GOT3 (cell line): ENCODE data around the gene CCDC141.

Experiments used
- DNase-seq: peaks from one replicate; lab custom pipeline; 2025; ENCODE audit warnings: mixed read lengths; lab: John Stamatoyannopoulos, UW

Gene CCDC141

DNA sequence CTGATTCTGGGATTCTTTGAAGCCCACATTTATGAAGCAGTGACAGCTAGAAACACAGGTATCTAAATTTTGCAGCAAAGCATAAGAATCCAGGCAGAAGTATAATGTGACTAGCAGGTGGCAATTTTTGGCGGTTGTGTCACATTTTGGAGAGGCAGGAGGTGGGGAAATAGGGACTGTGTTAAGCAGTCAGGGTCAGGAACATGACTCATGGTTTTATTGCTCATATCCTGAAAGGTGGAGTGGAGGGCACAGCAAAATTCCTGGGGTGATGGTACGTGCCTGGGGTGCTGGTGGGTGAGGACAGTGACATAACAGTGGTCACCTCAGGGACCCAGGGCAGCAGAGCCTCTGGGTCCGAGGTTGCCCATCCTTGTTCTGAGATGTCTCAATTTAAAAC lies 179.2 kb downstream of the CCDC141 start:
- DNase-seq, result no peak

DNA sequence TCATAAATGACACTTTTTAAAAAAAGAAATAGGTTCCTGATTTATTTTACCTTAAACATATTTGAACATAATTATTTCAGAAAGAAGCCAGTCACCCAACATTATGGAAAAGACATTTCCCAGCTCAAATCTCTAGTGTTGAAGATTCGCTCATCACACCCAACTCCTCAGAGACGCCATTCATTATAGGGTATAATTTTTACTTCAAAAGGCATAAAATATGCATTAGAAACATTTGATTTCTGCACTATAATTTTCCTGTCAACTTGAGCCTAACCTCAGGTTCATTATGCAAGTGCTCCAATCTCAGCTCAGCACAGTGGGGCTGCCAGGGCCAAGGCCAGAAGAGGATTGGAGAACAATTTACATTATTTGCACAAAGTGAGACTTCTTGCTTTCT lies 183.9 kb downstream of the CCDC141 start:
- no peak for DNase-seq

DNA sequence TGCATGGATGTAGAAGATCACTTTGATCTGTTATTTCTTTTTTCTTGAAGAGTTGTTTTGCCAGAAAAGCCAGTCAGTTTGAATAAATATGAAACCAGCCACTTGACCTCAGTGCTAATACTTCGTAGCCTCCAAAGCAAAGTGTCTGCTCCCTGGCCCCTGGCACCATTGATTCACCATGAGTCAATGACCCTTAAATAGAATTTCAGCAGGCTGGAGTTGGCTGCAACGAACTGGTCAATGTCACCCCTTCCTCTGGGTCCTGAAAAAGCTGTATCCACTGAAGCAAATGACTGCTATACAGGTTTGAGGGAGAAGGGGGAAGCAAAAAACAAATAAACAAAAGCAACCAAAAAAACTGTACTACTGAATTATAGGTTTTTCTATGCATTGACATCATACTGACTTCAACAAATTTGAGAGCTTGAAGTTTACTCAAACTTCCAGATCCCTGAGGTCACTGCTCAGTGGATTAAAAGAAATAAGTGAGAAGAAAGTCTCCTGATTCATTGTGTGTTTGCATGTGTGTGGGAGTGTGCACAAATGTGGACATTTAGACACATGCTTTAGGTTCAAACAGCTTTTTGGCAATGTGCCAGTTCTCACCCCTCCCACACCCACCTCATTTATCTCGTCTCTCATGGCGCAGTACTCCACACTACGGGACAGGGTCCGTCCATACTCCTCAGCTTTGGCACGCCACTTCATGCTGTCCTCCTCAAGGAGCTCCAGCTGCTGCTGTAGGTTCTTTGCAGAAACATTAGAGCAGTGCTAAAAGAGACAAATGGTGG lies 184.6 kb downstream of the CCDC141 start:
- no peak for DNase-seq

DNA sequence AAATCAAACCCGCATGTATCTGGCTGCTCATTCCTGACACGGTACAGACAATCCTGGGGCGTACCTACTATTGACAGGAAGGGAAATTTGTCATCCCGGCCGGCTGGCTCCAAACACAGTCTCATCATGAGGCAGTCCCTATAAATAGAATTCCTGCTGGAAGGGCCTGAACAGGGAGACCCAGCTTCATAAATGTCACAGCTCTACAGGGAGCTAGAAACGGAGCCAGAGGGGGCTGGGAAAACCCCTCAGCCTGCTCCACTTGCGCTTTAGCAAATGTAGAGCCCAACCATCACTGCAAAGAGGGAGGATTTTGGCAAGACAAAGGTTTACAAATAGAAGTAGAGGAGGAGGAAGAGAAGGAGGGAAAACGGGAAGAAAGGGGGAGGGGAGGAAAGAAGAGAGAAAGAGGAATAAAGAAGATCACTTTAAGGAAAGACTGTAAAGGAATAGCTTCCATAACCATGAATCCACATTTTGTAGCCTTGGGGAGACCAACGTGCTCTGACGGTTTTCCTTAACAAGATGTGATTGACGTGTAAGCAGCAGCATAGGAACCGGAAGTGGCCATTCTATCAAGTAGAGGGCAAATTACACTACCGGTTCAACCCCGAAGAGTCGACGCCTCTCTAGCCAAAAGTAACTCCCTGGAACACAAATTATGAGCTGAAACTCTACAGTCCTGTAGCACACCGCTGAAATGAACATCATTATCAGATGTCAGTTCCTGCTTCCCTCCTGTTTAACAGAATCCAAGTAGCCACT lies 185.9 kb downstream of the CCDC141 start:
- no peak for DNase-seq

DNA sequence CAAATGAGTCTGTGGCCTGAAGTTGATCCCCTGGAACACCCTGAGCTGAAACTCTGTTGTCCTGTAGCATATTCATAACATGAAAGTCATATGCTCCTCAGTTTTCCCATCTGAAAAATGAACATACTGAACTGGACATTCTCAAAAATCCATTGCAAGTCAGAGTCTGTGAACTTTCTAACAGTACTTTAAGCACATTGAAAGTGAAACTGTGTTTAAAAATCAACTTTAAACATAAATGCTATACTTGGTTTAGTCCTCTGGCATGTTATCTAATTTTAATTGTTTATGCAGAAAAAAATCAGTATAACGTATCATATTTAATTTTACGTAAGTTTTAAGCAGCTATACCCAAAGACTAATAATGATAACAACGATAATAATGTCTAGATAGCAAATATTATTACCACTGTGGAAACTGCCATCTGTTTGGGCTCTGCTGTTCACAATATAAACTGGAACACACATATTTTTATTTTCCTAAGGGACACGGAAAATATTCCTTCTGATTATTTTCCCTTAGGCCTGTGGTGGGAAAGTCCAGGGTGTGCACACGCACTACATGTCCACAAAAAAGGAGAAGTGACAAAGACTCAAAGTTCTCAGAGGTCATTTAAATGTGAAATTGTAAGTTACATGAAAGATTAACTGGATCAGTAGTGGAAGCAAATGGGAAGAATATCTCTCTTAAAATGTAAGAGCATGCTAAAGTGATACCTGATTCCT lies 186.6 kb downstream of the CCDC141 start:
- no peak for DNase-seq

DNA sequence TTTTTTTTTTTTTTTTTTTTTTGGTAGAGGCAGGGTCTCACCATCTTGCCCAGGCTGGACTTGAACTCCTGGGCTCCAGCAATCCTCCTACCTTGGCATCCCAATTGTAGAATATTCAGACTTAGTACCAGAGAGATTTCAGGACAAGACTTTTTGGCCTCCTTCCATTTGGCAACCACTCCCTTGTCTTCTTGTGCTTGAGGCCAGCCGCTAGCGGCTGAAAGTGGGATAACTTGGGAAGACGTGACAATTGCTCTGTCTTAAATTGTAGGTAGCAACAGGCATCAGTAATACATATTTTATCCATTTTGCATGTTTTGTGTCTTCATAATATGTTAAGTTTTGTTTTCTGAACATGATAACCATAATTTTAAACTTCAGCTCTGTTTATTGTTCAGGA lies 189.4 kb downstream of the CCDC141 start:
- no peak for DNase-seq

DNA sequence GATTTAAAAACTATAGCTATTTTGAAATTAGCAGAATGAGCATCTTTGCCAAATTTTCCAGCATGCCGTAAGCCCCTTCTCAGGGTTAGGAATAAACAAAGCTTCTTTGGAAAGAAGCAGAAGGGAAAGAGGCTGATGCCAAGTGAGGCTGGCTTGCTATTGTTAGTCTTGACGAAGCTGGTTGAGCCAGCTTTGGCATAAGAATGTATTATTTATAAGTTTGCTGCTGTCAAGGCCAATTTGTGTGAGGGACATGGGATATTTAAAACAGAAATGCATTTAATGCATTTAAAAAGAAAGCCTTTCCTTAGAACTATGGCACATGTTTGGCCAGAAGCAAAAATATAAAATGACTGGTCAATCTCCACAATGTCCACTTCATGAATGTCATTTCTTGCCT lies 190.2 kb downstream of the CCDC141 start:
- no peak for DNase-seq

DNA sequence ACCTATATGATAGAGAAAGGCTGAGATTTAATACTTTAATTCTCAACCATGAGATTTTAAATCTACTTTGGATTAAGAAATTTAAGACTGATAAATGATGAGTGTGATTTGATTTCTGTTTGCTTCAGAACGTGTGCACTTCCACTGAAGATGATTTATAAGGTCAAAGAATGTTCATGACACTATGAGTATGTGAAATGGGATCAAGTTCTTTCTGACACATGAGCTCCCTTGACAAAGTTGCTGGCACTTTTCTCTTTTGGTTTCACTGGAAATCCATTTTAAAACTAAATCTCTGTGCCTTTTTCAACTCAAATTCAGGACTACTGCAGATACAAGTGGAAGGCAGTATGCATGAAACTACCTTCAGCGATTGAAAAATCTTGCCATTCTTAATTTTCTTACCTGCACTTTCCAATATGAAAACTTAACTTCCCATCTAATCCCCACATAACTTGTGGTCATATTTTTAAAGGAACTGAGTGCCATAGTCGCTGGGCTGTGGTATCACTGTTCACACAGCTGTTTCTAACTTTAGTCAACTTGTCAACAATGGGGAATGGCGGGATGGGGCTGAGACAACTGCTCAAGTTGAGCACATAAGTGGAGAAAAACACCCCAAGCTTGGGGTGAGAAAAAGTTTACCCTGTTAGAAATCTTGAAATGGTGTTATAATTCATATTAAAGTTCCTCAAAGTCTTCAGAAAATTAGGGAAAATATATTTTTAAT lies 190.9 kb downstream of the CCDC141 start:
- DNase-seq, result no peak

DNA sequence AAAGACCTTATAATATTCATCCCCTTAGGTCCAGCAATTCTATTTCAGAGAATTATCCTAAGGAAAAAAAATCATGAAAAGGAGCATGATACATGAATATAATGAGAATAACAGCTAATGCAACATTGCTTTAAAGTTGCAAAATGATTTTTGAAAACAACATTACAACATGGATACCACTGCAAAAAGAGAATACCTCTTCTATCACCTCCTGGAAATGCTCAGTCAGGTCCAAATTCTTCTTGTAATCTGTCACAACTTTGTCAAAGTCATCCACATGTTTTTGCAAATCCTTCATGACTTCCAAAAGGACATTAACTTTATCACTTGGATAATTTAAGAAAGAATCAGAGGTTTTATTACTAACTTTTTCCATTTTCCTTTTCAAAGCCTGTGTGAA lies 194.8 kb downstream of the CCDC141 start:
- no peak for DNase-seq

DNA sequence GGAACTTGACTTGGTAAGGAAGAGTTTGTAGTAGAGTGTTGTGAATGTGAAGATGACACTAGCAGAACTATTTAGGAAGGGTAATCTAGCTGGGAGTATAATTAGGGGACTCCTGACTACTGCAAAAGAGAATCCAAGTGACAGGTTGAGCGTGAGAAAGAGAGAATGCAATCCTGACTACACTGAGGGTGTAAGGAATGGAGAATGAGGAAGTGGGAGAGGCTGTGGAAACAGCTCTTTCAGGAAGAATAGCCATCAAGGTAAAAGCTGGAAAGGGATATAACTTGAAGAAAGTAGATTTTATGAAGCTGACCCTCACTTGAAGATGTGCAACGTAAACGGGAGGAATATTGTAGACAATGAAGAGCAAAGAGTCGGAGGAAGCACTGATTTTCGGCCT lies 201.6 kb downstream of the CCDC141 start:
- DNase-seq, result no peak

DNA sequence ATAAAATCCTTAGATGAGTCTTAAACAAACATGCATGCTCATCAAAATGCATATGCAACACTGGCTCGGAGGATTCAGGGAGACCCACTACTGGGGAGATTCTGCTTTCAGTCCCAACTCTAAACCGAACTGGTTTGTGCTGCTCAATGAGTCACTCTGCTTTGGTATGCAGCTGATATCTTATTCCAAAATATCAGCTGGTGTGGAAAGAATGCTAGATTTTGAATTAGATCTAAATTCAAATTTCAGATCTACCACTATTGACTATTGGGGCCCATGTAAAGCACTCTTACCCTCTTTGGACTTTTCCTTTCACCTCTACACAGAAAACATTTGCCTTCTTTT lies 203.5 kb downstream of the CCDC141 start:
- DNase-seq, result no peak

DNA sequence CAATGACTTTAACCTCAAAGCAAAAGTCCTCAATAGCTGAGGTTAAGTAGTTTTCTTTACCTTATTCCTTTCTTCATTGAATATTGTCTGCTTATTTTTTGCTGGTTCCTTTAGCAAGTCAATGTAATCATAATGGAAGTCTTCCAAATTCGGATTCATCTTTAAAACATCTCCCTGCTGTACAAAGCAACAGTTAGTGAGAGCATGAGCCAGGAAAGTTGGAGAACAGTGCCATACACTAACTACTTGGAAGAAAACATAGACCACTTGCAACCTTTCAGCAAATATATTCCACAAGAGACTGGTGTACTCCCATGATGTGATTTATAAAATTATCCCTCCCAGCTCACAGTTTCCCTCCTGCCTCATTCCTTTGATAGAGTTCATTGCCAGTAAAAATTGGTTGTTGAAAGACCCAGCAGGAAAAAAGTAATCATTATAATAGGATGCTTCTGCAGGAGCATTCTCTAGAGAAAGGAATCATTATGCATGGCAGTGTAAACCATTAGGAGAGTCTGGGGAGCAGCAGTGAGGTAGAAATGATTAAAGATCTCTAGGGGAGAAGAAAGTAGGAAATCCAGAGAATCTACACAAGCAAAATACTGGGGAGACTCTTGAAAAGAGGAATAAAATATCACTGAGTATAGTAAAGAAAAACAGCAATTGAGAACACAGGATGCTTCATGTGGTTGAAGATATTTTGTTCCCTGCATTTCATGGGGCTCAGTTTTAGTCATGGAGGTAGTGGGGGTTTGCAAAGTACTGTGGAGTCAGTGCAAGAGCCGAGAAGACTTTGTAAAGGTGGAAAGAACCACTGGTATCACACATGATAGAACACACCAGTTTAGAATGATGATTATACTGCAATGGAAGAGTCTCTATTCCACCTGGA lies 204.1 kb downstream of the CCDC141 start:
- no peak for DNase-seq

DNA sequence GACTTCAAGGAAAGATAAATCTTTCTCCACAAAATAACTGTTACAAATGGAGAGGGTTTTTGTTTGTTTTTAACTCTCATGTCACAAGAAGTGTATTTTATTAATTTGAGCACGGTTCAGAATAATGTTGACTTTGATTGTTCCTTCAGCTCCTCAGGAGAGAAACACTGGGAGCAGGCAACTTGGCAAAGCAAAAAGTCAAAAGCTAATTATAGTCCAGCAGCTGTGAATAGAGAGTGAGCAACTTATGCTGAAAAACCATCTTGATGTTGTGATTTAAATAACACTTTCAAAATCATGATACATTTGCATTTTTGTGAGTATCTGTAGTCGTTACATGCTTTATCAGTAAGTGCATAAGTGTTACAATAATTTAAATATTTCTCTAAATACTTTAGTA lies 205.2 kb downstream of the CCDC141 start:
- no peak for DNase-seq

DNA sequence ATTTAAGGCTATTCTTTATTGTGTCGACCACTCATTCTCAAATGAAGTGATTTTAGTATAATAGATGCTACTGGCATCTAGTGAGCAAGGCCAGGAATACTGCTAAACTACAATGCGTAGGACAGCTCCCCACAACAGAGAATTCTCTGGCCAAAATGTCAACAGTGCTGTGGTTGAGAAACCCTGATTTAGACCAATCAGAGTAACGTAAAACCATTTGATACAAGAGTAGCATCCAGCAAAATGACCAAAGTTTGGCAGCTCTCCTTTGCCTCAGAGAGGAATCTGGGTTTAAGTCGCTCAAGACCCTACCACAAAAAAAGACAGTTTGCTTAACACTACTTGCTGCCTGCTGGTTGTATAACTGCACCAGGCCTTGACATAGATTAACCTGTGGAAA lies 205.7 kb downstream of the CCDC141 start:
- no peak for DNase-seq

DNA sequence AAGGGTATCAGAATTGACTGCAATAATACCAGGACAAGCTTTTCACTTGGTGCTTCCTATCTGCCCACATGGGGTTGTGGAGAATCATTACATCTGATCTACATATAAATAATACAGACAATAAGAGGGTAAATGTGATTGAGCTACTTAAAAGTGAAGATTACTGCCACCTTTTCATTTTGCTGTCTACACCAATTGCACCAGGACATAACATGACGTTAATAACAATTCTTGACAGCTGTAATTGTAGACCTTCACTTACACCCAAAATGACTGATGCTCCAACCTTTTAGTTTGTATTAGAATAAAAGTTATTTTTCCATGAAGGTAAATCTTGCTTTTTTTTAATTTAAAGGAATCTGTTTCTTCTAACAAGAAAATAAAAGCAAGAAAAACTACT lies 206.2 kb downstream of the CCDC141 start:
- DNase-seq, result no peak

DNA sequence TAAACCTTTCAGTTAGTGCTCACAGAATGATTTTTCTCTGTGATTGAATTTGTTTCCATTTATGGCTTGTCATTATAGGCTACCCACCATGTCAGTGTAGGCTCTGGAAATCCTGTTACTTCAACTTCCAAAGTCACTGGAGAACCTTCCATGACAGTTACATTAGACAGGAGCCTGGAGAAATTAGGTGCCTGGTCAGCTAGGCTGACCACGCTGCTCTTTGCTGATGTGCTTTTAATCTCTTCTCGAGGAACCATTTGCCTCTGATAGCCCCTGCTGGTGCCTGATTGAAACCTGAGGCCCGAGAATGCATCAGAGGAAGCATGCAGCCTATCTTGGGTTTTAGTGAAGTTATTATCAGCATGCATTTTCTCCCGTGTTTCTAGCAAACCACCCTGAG lies 213.1 kb downstream of the CCDC141 start:
- DNase-seq, result no peak

DNA sequence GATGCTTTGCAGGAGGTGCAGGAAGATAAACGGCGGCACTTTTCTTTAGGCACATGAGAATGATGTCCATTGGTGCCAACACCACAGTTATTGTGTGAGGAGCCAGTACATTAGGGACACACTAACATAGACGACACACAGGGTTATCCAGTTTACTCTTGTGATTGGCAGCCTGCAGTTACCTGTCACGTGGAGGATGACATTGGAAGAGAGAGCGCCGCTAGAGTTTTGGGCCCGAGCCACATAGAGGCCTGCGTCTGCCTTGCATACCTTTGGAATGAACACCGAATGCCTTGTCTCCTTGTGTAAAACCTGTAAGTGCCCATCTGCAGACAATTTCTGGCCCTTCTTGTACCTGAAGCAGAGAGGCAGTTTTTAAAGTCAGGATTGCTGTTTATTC lies 215.9 kb downstream of the CCDC141 start:
- no peak for DNase-seq

DNA sequence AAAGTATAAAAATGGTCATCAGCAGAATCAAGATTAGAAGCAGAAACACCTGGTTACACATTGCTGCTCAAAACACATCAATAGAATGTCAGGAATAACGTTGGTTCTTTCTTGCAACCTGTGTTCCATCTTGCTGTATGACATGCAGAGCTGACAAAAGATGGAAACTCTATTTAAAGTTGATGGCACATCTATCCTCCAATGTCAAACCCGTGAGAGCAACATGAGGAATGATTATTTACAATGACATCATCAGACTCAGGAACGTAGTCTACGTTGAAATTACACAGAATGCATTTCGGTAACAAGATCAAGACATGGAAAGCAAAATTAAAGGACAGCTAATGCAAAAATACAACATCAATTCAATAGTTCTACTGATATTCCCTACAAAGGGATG lies 216.6 kb downstream of the CCDC141 start:
- no peak for DNase-seq

DNA sequence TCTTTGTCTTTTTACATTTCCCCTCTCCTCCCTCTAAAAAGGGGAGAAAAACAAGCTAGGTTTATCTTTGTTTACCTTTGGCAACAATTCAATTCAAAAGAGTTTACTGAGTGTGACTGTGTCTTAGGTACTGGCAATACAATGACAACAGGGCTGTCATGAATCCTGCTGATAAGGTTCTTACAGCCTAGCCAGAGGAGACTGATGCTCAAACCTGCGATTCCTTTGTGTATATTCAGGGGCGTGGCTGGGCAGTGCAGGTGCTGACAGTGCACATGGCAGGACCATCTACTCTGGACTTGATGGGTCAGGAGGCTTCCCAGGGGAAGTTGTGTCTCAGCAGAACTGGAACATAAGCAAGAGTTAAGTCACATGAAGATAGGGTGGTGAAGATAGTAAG lies 219.5 kb downstream of the CCDC141 start:
- no peak for DNase-seq

DNA sequence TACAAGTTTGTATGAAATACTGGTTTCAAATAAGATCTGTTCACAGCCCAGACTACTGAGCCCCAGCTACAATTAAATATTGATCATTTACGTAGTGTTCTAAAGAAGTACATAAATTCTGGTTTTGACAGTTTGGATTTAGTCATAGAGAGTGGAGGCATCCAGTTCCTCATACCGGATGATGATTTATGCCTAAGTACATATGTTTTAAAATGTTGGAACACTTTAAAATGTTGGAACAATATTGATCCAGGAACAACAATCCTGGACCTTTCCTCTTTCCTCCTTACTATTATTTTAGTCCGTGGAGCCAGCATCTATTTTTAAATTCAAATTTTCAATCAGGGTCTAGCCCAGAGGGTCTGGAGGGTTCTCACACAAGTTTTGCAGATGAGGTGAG lies 220.0 kb downstream of the CCDC141 start:
- no peak for DNase-seq

DNA sequence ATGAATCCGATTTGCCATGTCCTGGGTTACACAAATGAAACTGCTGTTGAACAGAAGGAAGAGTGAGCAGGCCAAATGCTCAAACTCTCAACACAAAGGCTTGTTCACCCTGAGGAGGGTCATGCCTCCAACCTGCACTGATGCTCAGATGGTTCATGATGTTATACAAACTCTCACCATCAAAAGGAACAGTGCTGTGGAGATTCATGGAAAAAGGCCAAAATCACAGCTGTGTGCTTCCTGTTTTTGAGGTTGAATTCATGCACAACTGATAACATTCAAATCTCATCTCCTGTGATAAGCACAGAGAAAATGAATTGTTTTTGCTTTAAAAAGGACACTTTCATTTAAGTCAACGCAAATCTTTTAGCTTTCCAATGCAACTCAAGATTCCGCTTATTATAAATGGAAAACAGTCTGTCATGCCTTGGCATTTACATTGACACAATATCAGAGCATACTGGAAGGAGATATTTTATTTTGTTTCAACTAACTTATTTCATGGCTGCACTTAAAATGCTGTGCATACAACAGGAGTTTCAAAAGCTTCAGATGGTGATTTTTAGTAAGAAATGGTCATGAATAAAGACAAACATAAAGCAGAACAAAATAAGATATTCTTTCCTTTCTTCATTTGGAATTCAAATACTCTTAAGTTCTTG lies 220.5 kb downstream of the CCDC141 start:
- DNase-seq, result no peak
